K562 (cell line): Measurements from ENCODE around the gene PLCL1. TPM values are rescaled to one million over a fixed set of nuclear protein-coding genes. Genes with fewer than 3 reads are reported as not detected.

Source experiments
- ATAC-seq: fragments of 200-7000 bp; cut with Tn5 transposase; 3 replicates; pipeline ENCODE4 v1.9.1; 2020; ENCODE audit warnings: moderate library complexity
- BruUV-seq: library from RNA; stranded (reverse); fragments of 400-500 nt; replicated peaks from 2 replicates; lab custom pipeline; 2021; lab: Mats Ljungman, UMichigan
- CTCF ChIA-PET: fragments of 300-600 bp; formaldehyde crosslinking; extraction: SDS; loops from one replicate; lab custom pipeline; 2021; ENCODE audit warnings: low intra/inter-chr PET ratio; lab: Yijun Ruan, JAX
- POLR2A ChIA-PET: fragments of 300-600, 350-650 bp; sonication (Branson Sonifier 250); formaldehyde crosslinking; extraction: SDS; loops from one replicate; lab custom pipeline; 2021; ENCODE audit warnings: antibody characterized with exemption, inconsistent platforms; lab: Yijun Ruan, JAX
- DNase-seq, 4 experiments: peaks; one replicate each; pipeline versions ENCODE4 v3.0.0 to v3.0.0-alpha.2; 2011 to 2018; ENCODE audit warnings: low spot score in 3 of 4, mixed read lengths in 3 of 4; ENCODE audit errors: extremely low read depth in 1 of 4
- FAIRE-seq: peaks from 2 replicates; lab custom pipeline; 2011; peaks lifted over from hg19 to GRCh38; lab: Jason Lieb, UNC
- H2AFZ ChIP-seq: 2 replicates; pipeline ENCODE4 v1.6.0; 2011; ENCODE audit warnings: low read depth, low read length, control low read depth, inconsistent platforms
- H3K27ac ChIP-seq: fragments of 200-600 bp; 3 replicates; pipeline ENCODE4 v1.8.0; 2011; ENCODE audit warnings: low read depth, mild to moderate bottlenecking, control low read depth, inconsistent platforms, low read length, moderate library complexity, mixed read lengths; ENCODE audit errors: extremely low read depth
- H3K27me3 ChIP-seq, 2 experiments: fragments of 300-600 bp in 1 of 2; 2 replicates in 1 of 2; 3 replicates in 1 of 2; pipeline versions ENCODE4 v1.6.0 to v1.8.0; 2011; ENCODE audit warnings: inconsistent platforms in 2 of 2, low read length in 2 of 2, mild to moderate bottlenecking in 1 of 2, mixed read lengths in 1 of 2, moderate library complexity in 1 of 2; ENCODE audit not compliant: control insufficient read depth in 2 of 2, insufficient read depth in 2 of 2
- H3K36me3 ChIP-seq: fragments of 300-600 bp; 3 replicates; pipeline ENCODE4 v1.8.0; 2011; ENCODE audit warnings: mild to moderate bottlenecking, low read length, inconsistent platforms; ENCODE audit not compliant: control insufficient read depth, insufficient read depth
- H3K4me1 ChIP-seq, 2 experiments: fragments of 200-600 bp in 1 of 2; replicated peaks in 1 of 2; 2 replicates in 1 of 2; 3 replicates in 1 of 2; pipeline versions ENCODE4 v1.5.1 to v1.8.0; 2011; ENCODE audit warnings: inconsistent platforms in 2 of 2, low read length in 2 of 2, mild to moderate bottlenecking in 1 of 2, mixed read lengths in 1 of 2, moderate library complexity in 1 of 2; ENCODE audit not compliant: control insufficient read depth in 2 of 2, insufficient read depth in 2 of 2
- H3K4me2 ChIP-seq: 2 replicates; pipeline ENCODE4 v1.6.1; 2011; ENCODE audit warnings: low read length, control low read depth, inconsistent platforms, mixed read lengths; ENCODE audit not compliant: insufficient read depth
- H3K4me3 ChIP-seq: fragments of 200-600 bp; sonication (generic), shearing (Covaris generic); 2 replicates; pipeline ENCODE4 v1.5.1; 2016; ENCODE audit warnings: control low read depth, inconsistent platforms
- H3K79me2 ChIP-seq: fragments of 200-600 bp; 3 replicates; pipeline ENCODE4 v1.8.0; 2011; ENCODE audit warnings: low read length, inconsistent platforms; ENCODE audit not compliant: control insufficient read depth, insufficient read depth
- H3K9ac ChIP-seq, 2 experiments: 2 replicates each; pipeline versions ENCODE4 v1.6.0 to v1.6.1; 2011; ENCODE audit warnings: low read depth in 2 of 2, low read length in 2 of 2, control low read depth in 1 of 2, inconsistent platforms in 1 of 2, mild to moderate bottlenecking in 1 of 2, mixed read lengths in 1 of 2; ENCODE audit not compliant: insufficient read depth in 1 of 2
- H3K9me1 ChIP-seq: one replicate; pipeline ENCODE4 v1.6.0; 2011; ENCODE audit warnings: inconsistent platforms, mild to moderate bottlenecking, low read length, moderate library complexity; ENCODE audit not compliant: control insufficient read depth, insufficient read depth
- H3K9me3 ChIP-seq: replicated peaks from 2 replicates; pipeline ENCODE4 v1.5.1; 2011; ENCODE audit warnings: low read depth, low read length, inconsistent platforms; ENCODE audit not compliant: control insufficient read depth, insufficient read depth
- H4K20me1 ChIP-seq: replicated peaks from 2 replicates; pipeline ENCODE4 v1.6.1; 2011; ENCODE audit warnings: low read length, inconsistent platforms, mixed read lengths; ENCODE audit not compliant: control insufficient read depth, insufficient read depth
- BMI1 ChIP-seq: fragments of 150-350 bp; IDR thresholded peaks from 2 replicates; pipeline ENCODE4 v1.6.1; 2014; ENCODE audit warnings: low read length
- CHD2 ChIP-seq: IDR thresholded peaks from 2 replicates; pipeline ENCODE4 v1.6.1; 2011; ENCODE audit warnings: low read depth, low read length
- NCOR1 ChIP-seq: fragments of 450-650 bp; IDR thresholded peaks from 2 replicates; pipeline ENCODE4 v1.6.1; 2016; ENCODE audit warnings: mild to moderate bottlenecking, moderate library complexity
- PHF20 ChIP-seq: fragments of 450-650 bp; IDR thresholded peaks from 2 replicates; pipeline ENCODE4 v1.6.1; 2018; ENCODE audit not compliant: partially characterized antibody
- PML ChIP-seq: IDR thresholded peaks from 2 replicates; pipeline ENCODE4 v1.6.1; 2012; ENCODE audit warnings: low read length, inconsistent platforms
- RBM14 ChIP-seq: fragments of 200-400 bp; formaldehyde crosslinking; IDR thresholded peaks from 2 replicates; pipeline ENCODE4 v1.6.1; 2018; ENCODE audit warnings: low read depth, mild to moderate bottlenecking, low read length, moderate library complexity, borderline replicate concordance; ENCODE audit not compliant: insufficient read depth
- RBM39 ChIP-seq: fragments of 200-400 bp; formaldehyde crosslinking; optimal IDR thresholded peaks from 2 replicates; pipeline ENCODE3; 2018; ENCODE audit warnings: low read depth, low read length
- RNF2 ChIP-seq: sonication (generic); IDR thresholded peaks from 2 replicates; pipeline ENCODE4 v1.6.1; 2016
- SAP30 ChIP-seq: fragments of 200-600 bp; sonication (generic); IDR thresholded peaks from 2 replicates; pipeline ENCODE4 v1.6.1; 2012; ENCODE audit warnings: borderline replicate concordance, low read depth, mild to moderate bottlenecking, moderate library complexity, low read length, control low read depth, inconsistent platforms; ENCODE audit not compliant: insufficient read depth, poor library complexity, severe bottlenecking
- STAT5A ChIP-seq: IDR thresholded peaks from 2 replicates; pipeline ENCODE4 v1.6.1; 2012; ENCODE audit warnings: low read length, inconsistent platforms, borderline replicate concordance
- ZC3H8 ChIP-seq: fragments of 450-650 bp; IDR thresholded peaks from 2 replicates; pipeline ENCODE4 v1.6.1; 2017
- ZNF12 ChIP-seq: sonication (generic); formaldehyde crosslinking; IDR thresholded peaks from 2 replicates; pipeline ENCODE4 v1.4.0; 2020; ENCODE audit warnings: mild to moderate bottlenecking, missing genetic modification reagents
- ZNF384 ChIP-seq: IDR thresholded peaks from 2 replicates; pipeline ENCODE4 v1.6.1; 2012; ENCODE audit warnings: low read depth, low read length, improper control_type of control experiment
- WGBS: fragments of 100-300 bp; shearing (Covaris generic); methylation state at CpG from one replicate; pipeline ENCODE4 v1.1.6; 2016; ENCODE audit warnings: low coverage, mixed read lengths; ENCODE audit not compliant: insufficient coverage; ENCODE audit errors: missing lambda C conversion rate; 5-methylcytosine and 5-hydroxymethylcytosine counted together
- in situ Hi-C: fragments of 300-500 bp; cut with MboI; formaldehyde crosslinking; loops from 4 replicates; pipeline ENCODE4 v1.15.0; 2018; ENCODE audit warnings: inconsistent platforms, mixed read lengths
- intact Hi-C: fragments of 100-400 bp; cut with micrococcal nuclease; formaldehyde crosslinking; loops from 2 replicates; pipeline ENCODE4 v1.14.2; 2022
- polyA plus RNA-seq, 8 experiments: library from polyadenylated mRNA; depleted of rRNA in 4 of 8; stranded (reverse) in 5 of 8; unstranded in 3 of 8; fragments of >200 nt; fragmentation: Nextera tagmentation in 2 of 8; fragmentation: Illumina TruSeq in 1 of 8; extraction: Ambion mirVana in 2 of 8; extraction: Trizol in 1 of 8; gene quantifications; 2 replicates each; pipeline versions ENCODE4 v1.2.1 to v1.2.3, GENCODE V29; 2011 to 2014; ENCODE audit warnings: inconsistent platforms in 1 of 8, missing spikeins in 1 of 8
- total RNA-seq, 7 experiments: library from RNA; depleted of rRNA in 6 of 7; stranded (reverse); fragments of >200 nt in 6 of 7; fragmentation: Illumina TruSeq in 2 of 7; extraction: Trizol in 2 of 7; gene quantifications; 2 replicates each; pipeline versions ENCODE4 v1.2.1 to v1.2.3, GENCODE V29; 2011 to 2021; ENCODE audit warnings: low replicate concordance in 1 of 7
- TF ChIP-seq, protein P1 (sequence below): fragments of 250-450 bp; sonication (Bioruptor Pico); IDR thresholded peaks from 2 replicates; pipeline ENCODE4 v1.8.0; 2022; ENCODE audit warnings: moderate library complexity, mild to moderate bottlenecking, inconsistent platforms
- TF ChIP-seq, protein P2 (sequence below): fragments of 250-450 bp; sonication (Bioruptor Pico); IDR thresholded peaks from 2 replicates; pipeline ENCODE4 v1.9.0; 2021; ENCODE audit warnings: mild to moderate bottlenecking

The PLCL1 gene
- total and polyA plus RNA-seq, 9 of the 15 experiments (the other 6 are each of a cell fraction or from before 2014, with no cell fraction given) = 2.0 to 17.7 (median 8.6) TPM

DNA sequence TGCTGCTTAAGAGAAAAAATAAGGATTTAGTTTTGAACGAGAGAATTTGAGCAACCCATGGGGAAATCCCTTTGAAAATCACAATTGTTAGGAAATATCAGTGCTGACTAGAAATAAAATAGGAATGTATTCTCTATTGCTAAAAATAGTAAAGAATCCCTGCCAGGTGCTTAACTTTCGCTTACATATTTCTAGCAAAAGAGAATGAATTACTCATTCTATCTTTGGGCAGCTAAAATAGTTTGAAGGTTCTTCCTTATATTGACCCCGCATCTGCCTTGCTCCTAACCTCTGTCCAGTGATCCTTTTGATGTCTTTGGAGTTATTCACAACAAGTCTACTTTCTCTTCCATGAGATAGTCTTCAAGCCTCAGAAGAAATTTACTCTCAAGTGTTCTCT is 103.8 kb downstream of the PLCL1 start:
- no TSS peak for BruUV-seq
- ATAC-seq (no peak; the same call in 2 of the 3 replicates), FAIRE-seq (no peak), DNase-seq (no peak)
- Histone ChIP-seq H3K9me1 (no peaks in the 10 kb centered on the region), H2AFZ (peak overlapping the region; percentile 27; the same call in 1 of the 2 replicates), H3K4me3 (no peak overlapping the region), H3K27me3 (no peaks in the 10 kb centered on the region), H3K27ac (0 out of 3 replicates have a peak overlapping the region, but pooled peaks have one; percentile 10), H3K9me3 (no peaks in the 10 kb centered on the region), H3K9ac (no peak overlapping the region), H4K20me1 (no peaks in the 10 kb centered on the region), H3K4me1 (peaks cover 0 to 13% of the 10 kb centered on the region in 2 experiments; a peak in 2 of 5 replicates), H3K36me3 (0 out of 3 replicates have a peak, but pooled peaks cover 6% of the 10 kb centered on the region), H3K4me2 (no peak overlapping the region), H3K79me2 (peaks cover 42% of the 10 kb centered on the region)
- POLR2A ChIA-PET = interaction anchor here (1.7 kb wide), 1 partner anchor 13 kb away, joined by 7 read pairs; no protein-coding TSS in a partner anchor
- WGBS = 83% methylated on average over 3 of the region's 3 CpGs
- in situ Hi-C loops = no loop called here
- CTCF ChIA-PET = no interaction called here
- TF ChIP-seq PHF20 (no peak), RBM39 (no peak), RBM14 (no peak), CHD2 (no peak), SAP30 (no peak), ZC3H8 (no peak), ZNF12 (no peak), NCOR1 (no peak), BMI1 (no peak), STAT5A (no peak), ZNF384 (no peak), RNF2 (no peak), PML (no peak)
- TF ChIP-seq, protein P1, sequence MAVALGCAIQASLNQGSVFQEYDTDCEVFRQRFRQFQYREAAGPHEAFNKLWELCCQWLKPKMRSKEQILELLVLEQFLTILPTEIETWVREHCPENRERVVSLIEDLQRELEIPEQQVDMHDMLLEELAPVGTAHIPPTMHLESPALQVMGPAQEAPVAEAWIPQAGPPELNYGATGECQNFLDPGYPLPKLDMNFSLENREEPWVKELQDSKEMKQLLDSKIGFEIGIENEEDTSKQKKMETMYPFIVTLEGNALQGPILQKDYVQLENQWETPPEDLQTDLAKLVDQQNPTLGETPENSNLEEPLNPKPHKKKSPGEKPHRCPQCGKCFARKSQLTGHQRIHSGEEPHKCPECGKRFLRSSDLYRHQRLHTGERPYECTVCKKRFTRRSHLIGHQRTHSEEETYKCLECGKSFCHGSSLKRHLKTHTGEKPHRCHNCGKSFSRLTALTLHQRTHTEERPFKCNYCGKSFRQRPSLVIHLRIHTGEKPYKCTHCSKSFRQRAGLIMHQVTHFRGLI (CRISPR knock-in tag) = no peak
- TF ChIP-seq, protein P2, sequence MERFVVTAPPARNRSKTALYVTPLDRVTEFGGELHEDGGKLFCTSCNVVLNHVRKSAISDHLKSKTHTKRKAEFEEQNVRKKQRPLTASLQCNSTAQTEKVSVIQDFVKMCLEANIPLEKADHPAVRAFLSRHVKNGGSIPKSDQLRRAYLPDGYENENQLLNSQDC = no peak
- intact Hi-C loops = no loop called here
